Stimulated activated CD8-positive, alpha-beta memory T cell treated with anti-CD3 and anti-CD28 coated beads, Interleukin-15, amount 100 ng/mL, for 1 hour (primary cell): Measurements from ENCODE around the gene ZDHHC24.

Experiments
- DNase-seq: peaks from one replicate; pipeline ENCODE4 v3.0.0-alpha.2; 2020; ENCODE audit warnings: low read depth

ZDHHC24 gene

GRCh38 chr11:66473608-66474515 is 72.0 kb downstream of the ZDHHC24 start:
- no peak for DNase-seq

- no peak for DNase-seq
Observed at GRCh38 chr11:66473167-66473566, 72.7 kb downstream of the ZDHHC24 start.

DNA sequence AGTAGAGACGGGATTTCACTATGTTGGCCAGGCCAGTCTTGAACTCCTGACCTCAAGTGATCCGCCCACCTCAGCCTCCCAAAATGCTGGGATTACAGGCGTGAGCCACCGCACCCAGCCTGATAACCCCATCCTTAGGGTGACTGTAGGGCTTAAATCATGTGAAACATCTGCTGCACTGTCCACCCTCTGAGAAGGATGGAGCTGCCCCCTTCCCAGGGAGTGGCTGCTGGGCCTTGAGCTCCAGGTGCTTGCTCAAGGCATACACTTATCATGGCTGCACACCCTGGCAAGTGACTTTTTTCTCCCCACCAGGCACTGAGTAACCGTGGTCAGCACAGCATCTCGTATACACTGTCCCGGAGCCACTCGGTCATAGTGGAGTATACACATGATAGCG is 73.8 kb downstream of the ZDHHC24 start:
- no peak for DNase-seq

DNA sequence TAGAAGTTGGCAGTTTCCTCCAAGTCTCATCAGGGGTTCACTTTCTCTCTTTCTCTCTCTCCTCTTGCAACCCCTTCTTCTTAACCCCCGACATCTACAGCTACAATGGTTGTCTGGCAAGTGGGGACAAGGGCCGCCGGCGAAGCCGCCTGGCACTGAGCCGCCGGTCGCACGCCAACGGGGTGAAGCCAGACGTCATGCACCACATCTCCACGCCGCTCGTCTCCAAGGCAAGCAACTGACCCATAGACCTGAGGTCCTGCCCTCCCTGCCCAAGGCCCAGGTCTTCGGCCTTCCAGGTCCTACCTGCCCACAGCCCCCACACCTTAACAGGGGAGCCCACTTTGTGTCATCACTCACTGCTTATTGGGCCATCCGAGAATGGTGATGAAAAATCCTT is 74.7 kb downstream of the ZDHHC24 start:
- DNase-seq, result no peak
